Erythroblast (primary cell): ENCODE results near the gene HSBP1.

Source experiments
- GATA1 ChIP-seq: IDR thresholded peaks from 2 replicates; pipeline ENCODE4 v1.6.1; 2011; ENCODE audit warnings: low read depth, mild to moderate bottlenecking, control low read depth, low read length, moderate library complexity
- POLR2A ChIP-seq: IDR thresholded peaks from 2 replicates; pipeline ENCODE4 v1.6.1; 2011; ENCODE audit warnings: mild to moderate bottlenecking, low read length

- TF ChIP-seq POLR2A (no peak), GATA1 (no peak)
These were observed 1.0 kb upstream of the HSBP1 start for GRCh38 chr16:83806731-83807130.
